HG03159 (cell line): ENCODE measurements around the gene ANGEL2.
A peak's percentile ranks its signal among the peaks of the same experiment; 100 is the strongest.

Experiments
- ATAC-seq: cut with Tn5 transposase; IDR thresholded peaks from one replicate; pipeline ENCODE4 v1.9.1; 2021; ENCODE audit warnings: mild to moderate bottlenecking, moderate library complexity; ENCODE audit not compliant: unreplicated experiment

ANGEL2 gene

DNA sequence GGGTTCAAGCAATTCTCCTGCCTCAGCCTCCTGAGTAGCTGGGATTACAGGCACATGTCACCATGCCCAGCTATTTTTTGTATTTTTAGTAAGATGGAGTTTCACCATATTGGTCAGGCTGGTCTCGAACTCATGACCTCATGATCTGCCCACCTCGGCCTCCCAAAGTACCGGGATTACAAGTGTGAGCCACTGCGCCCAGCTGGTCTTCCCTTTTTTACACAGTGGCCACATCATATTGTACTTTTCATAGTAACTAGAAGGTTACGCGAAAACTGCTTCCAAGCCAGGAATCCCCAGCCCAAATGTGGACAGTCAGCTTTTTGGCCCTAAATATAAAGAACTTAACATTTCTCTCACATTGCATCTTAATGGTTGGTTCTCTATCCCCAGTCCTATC, 61.2 kb downstream of the ANGEL2 start:
- no peak for ATAC-seq

DNA sequence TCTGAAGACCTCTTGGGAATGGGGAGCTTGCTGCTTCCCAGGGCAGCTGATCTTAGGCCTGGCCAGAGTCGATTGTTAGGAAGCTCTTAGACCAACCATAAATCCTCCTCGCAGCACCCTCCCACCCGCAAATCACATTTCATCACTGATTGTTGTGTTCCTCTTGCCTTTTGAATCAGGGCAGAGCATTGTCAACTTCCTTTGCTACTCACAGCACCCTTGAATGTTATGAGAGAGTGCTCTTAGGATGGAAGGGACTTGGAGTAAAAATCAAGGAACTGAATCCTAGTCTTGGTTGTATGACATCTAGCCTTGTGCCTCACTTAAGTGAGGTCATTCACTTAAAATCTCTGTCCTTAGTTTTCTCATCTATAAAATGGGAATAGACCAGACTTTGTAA, 62.3 kb downstream of the ANGEL2 start:
- no peak for ATAC-seq

DNA sequence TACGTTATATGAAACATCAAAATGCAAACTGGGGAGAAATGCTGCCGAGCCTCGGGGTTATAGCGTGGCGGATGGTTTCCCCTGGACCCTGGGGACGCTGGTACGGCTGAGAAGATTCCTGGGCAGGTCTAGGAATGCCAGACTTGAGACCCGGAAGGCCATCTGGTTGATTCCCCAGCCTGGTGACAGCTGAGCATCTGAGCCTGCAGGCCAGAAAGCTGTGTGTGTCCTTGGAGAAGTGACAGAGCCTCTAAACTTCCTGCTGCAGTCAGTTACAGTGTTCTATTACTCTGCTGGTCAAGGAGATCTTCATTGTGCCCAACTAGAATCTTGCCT, 63.1 kb downstream of the ANGEL2 start:
- ATAC-seq: no peak

DNA sequence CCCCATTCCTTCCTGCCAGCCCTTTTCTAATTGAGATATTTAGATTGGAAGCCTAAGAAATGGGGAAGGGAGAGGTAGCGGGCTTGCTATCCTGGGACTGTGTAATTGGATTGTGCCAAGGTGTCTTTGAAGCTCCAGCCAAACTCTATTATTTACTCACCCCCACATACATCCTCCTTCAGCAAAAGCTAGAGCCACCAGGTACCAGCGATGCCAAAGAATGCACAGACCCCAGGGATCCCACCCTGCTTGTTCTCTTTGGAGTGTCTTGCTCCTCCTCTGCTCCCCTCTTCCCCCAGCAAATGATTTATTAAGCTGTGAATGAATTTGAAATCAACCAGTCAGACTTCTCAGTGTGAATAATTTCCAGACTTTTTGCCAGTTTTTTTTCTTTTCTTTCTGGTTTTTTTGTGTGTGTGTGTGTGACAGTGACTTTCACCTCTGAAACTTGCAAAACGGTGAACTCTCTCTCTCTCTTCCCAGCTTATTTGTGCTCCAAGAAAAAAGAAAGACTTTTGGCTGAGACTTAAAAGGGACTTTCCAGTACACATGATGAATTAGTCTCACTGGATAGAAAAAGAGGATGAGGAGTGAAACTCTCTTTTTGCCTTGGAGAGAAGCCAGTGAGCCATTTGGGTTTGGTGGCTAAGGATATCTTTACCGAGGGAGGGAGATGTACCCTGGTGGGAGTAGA, 63.6 kb downstream of the ANGEL2 start:
- ATAC-seq: no peak

DNA sequence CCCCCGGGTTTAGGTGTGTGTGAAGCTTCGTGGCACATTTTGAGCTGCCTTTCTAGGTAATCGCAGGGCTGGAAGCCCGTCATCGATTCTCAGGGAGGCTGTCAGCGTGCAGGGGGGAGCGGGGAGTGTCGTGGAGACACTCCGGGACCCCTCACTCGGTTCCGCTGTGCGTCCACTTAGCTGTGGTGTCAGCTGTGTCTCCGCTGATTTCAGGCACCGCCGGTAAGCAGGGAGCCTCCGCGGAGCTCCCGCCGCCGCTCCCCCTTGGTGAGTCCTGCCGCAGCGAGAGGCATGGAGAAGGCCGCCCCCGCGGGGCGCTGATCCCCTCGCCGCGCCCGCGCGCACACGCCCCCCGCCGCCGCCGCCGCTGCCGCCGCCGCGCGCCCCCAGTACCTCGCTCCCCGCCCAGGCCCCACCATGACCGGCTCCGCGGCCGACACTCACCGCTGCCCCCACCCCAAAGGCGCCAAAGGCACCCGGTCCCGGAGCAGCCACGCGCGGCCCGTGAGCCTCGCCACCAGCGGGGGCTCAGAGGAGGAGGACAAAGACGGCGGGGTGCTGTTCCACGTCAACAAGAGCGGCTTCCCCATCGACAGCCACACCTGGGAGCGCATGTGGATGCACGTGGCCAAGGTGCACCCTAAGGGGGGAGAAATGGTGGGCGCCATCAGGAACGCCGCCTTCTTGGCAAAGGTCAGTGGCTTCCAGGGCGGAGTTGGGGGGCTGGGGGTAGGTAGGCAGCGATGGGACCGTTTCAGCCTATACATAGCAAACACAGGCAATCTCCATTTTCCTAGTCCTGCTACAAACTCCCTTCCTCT, 64.3 kb downstream of the ANGEL2 start:
- ATAC-seq: no peak

GRCh38 chr1:212950243-212951125, 65.2 kb downstream of the ANGEL2 start, which contains the start of gene VASH2:
Gene VASH2, plus strand, starts transcription at chr1:212950541. Its CDS starts 1,002 bp downstream, at chr1:212951543.
- peak; percentile 95 for ATAC-seq

DNA sequence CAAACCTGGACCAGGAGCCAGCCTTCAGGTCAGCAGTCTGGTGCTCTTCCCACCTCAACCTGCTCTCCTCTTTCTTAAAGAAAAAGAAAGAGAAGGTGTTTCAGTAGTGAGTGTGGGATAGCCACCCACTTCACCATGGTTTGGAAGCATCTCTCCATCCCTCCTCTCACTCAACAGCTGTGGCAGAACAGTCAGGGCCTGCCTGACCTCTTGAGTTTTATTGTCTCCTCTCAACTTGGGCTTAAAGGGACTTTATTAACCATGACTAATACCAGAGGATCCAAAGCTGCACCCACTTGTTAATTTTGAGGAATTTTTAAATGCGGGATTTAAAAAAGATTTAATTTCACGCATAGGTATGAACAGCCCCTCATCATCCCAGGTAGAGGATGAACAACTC, 65.9 kb downstream of the ANGEL2 start:
- no peak for ATAC-seq

- ATAC-seq: no peak
Observed at GRCh38 chr1:212946872-212947271, 68.8 kb downstream of the ANGEL2 start.

DNA sequence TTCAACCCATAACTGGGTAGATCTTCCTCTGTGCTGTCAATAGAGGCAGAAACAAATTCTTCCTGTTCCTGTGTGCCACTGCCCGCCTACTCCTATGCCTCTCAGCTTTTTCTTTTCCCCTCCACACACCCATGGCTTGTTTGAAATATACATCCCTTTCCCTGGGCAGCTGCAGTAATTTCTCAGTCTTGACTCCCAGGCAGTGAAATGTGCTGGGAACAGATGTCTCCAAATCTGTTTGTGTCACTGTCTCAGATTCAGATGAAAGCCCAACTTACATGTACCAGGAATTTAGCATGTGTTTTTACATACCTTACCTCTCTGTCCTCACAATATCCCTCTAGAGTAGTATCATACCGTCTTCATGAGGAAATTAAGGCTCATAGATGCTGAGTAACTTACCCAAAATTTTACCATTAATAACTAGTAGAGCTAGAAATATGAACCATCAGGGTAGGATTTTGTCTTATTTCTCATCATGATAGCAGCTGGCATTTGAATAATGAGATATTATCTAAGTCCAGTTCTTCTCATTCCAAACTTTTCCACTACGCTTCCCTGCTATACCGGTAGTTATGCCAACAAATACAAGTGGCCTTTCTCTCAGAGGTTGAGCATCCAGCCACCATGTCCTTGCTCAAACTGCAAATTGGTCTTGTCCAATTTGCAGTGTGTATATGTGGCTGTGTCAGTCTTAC, 70.1 kb downstream of the ANGEL2 start:
- ATAC-seq: no peak

- no peak for ATAC-seq
Observed at GRCh38 chr1:212945056-212945455, 70.6 kb downstream of the ANGEL2 start.

- ATAC-seq: peak; percentile 54
Observed at GRCh38 chr1:212944229-212944901, 71.3 kb downstream of the ANGEL2 start.

GRCh38 chr1:212943393-212943710, 72.3 kb downstream of the ANGEL2 start:
- no peak for ATAC-seq

DNA sequence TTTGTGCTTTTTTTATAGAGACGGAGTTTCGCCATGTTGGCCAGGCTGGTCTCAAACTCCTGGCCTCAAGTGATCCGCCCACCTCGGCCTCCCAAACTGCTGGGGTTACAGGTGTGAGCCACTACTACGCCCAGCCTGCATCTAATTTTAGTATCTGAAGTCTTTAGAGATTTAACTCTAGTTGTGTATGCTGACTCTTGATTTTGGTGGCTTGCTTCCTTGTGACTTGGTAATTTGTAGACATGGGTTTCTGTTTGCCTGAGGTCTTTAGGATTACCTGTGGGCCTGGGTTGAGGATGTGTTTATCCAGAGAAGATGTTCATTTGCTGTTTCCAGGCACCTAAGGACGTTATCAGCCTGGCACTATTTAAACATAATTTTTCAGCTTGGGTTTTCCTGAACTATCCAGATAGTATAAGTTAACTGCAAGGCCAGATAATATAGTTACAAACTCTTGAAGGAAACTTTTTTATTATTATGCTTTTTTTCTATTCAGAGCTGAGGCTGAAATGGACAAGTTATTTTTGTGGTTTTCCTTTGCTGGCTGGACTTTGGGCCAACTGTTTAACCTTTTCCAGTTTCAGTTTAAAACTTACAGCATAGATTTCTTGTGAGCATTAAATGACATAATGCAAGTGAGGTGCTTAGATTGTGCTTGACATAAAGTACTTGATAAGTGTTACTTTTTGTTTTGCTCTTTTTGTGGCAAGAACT, 72.8 kb downstream of the ANGEL2 start:
- no peak for ATAC-seq
